Measurements from ENCODE around the gene PPFIBP1.
"Not testable (repeated sequence)": the region's sequence is repeated elsewhere in the genome, so short reads cannot be mapped to it uniquely, and the experiment has no call there.

PPFIBP1 gene

GRCh38 chr12:27710592-27711316 lies 186.7 kb downstream of the PPFIBP1 start, which contains the start of gene MRPS35:
Gene MRPS35, plus strand, starts transcription at chr12:27710832. Its CDS starts 12 bp downstream, at chr12:27710844.
- DNase-seq (ENCODE audit: low spot score) = peak; percentile 93

DNA sequence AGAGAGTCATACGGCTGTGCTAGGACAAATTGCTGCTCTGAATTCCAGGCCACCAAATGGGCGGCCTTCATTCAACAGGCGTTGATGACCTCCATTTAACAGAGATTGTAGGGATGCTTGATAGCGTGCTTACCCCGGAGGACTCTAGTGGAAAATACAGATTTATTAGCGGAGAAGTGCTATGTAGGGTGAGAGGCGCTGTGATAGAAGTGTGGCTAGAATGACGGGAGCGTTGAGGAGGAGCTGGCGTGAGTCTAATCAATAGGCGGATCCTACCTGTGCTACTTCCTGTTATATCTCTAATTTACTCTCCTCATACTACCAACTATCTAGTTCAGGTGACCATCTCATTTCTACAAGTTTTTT lies 187.3 kb downstream of the PPFIBP1 start:
- DNase-seq (ENCODE audit: low spot score) = peak; percentile 5

- no peak for DNase-seq (ENCODE audit: low spot score)
These were observed 188.0 kb downstream of the PPFIBP1 start for GRCh38 chr12:27711967-27712366.

DNA sequence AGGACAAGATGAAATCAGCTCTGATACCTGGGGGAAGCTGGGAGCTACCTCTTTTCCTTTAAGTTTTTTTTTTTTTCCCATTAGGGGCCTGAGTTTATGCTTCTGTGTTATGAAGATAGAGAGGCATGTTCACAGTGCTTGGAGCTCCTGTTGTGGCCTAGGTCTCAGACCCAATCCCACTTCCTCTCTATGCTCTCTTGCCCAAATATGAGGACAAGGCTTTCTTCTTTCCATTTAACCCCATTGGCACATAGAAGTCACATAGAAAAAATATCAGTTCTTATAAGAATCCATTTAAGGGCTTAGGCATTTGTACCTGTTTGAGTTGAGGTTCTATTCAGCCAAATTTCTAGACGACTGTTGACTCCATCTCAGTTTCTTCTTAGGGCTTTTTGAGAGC lies 199.2 kb downstream of the PPFIBP1 start:
- DNase-seq (ENCODE audit: low spot score) = no peak

DNA sequence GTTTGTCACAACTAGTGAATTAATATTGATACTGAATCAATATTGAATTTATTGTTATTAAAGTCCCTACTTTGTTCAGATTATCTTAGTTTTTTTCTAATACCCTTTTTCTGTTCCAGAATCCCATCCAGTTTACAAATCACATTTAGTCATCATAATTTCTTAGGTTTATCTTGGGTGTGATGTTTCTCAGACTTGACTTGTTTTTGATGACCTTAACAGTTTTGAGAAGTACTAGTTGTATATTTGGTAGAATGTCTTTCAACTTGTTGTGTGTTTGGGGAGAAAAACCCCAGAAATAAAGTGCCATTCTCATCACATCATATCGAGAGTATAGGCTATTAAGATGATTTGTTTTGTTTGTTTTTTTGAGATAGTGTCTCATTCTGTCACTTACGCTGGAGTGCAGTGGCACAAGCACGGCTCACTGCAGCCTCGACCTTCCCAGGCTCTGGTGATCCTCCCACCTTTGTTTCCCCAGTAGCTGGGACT lies 206.1 kb downstream of the PPFIBP1 start:
- DNase-seq (ENCODE audit: low spot score) = no peak

- DNase-seq (ENCODE audit: low spot score) = no peak
These were observed 208.3 kb downstream of the PPFIBP1 start for GRCh38 chr12:27732281-27732680.

GRCh38 chr12:27733052-27733656 lies 209.1 kb downstream of the PPFIBP1 start:
- peak; percentile 52 for DNase-seq (ENCODE audit: low spot score)

- no peak for DNase-seq (ENCODE audit: low spot score)
These were observed 209.8 kb downstream of the PPFIBP1 start for GRCh38 chr12:27733791-27734190.

- not testable (repeated sequence) for DNase-seq (ENCODE audit: low spot score)
These were observed 210.3 kb downstream of the PPFIBP1 start for GRCh38 chr12:27734321-27734720.

- no peak for DNase-seq (ENCODE audit: low spot score)
These were observed 219.6 kb downstream of the PPFIBP1 start for GRCh38 chr12:27743601-27744000.

Measured in CD4-positive, alpha-beta T cell treated with Interleukin-2 at 100 ng/mL for 4 hours (primary cell).